ENCODE results near the gene AMIGO3.

The AMIGO3 gene

DNA sequence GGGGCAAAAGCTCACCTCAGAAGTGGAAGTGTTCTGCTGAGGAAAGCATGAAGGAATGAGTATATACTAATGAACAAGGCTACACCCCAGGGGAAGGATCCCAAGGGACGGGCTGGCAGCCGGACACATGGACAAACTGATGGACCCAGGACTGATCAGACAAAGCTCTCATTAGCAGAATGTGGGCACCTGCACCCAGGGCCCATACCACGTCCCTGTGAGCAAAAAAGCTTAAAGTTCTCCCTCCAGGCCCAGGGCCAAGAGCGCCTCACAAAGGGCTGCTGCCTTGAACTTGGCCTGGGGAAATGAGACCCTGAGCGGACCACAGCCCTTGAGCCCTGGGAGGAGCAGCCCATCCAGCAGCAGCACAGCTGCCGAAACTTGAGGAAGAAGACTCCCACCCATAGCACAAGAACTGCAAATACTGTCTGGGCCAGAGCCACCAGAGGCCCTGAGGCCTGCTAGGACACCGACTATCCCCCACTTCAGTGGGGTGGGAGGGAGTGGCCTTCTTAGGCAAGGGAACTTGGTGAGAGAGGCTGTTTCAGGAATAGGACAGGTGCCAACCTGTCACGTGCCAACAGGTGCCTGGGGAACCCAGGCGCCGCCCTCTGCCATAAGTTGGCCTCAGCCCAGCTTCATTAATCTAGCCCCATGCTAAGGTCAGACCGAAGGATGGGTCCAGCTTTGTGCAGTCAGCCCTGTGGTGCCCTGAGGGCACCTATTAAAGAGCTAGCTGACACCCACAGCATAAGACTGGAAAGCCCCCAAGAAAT, 6.6 kb upstream of the AMIGO3 start:
- no peak for DNase-seq (ENCODE audit: low read depth in 2 of 2, low spot score in 1 of 2)

- no peak for DNase-seq (ENCODE audit: low read depth in 2 of 2, low spot score in 1 of 2)
Observed at GRCh38 chr3:49724586-49724985, 5.1 kb upstream of the AMIGO3 start.

GRCh38 chr3:49723628-49724551, 4.4 kb upstream of the AMIGO3 start, which contains the start of gene GMPPB:
Gene GMPPB, minus strand, starts transcription at chr3:49723951. Its CDS starts 225 bp downstream, at chr3:49723726.
- peak; percentile 75 to 87 for DNase-seq (ENCODE audit: low read depth in 2 of 2, low spot score in 1 of 2)

- DNase-seq (ENCODE audit: low read depth in 2 of 2, low spot score in 1 of 2), result peak in 1 of 2 donors; percentile 27
Observed at GRCh38 chr3:49723296-49723627, 3.8 kb upstream of the AMIGO3 start.

- DNase-seq (ENCODE audit: low read depth in 2 of 2, low spot score in 1 of 2), result no peak
Observed at GRCh38 chr3:49722896-49723295, 3.4 kb upstream of the AMIGO3 start.

GRCh38 chr3:49721896-49722781, 2.7 kb upstream of the AMIGO3 start:
- no peak for DNase-seq (ENCODE audit: low read depth in 2 of 2, low spot score in 1 of 2)

- no peak for DNase-seq (ENCODE audit: low read depth in 2 of 2, low spot score in 1 of 2)
Observed at GRCh38 chr3:49721596-49721895, 2.1 kb upstream of the AMIGO3 start.

DNA sequence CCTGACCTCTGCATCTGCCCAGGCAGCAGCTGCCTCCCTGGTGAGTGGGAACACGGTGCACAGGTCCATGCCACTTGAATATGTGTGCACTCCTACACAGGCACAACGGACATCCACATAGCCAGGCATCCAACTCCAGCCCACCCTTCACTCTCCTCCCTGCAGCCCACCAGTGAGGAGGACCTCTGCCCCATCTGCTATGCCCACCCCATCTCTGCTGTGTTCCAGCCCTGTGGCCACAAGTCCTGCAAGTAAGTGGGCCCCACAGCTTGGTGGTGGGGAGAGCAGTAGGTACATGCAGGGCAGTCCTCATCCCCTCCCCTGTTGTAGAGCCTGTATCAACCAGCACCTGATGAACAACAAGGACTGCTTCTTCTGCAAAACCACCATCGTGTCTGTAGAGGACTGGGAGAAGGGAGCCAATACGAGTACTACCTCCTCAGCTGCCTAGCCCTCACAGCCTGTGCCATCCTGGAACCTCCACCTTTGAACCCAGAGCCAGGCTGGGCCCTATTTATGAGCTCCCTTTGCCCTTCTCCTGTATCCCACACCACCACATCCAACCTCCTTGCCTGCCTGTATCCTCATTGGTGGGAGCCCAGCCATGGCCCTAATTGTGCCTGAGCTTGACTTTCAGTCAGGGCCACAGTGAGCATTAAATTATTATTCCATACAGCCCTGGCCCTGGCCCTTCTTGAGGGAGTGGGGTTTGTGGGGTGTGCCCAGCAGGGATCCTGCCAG, 1.5 kb upstream of the AMIGO3 start:
- DNase-seq (ENCODE audit: low read depth in 2 of 2, low spot score in 1 of 2), result no peak

GRCh38 chr3:49718858-49719213, 648 bp downstream of the AMIGO3 start:
- DNase-seq (ENCODE audit: low read depth in 2 of 2, low spot score in 1 of 2), result no peak

DNA sequence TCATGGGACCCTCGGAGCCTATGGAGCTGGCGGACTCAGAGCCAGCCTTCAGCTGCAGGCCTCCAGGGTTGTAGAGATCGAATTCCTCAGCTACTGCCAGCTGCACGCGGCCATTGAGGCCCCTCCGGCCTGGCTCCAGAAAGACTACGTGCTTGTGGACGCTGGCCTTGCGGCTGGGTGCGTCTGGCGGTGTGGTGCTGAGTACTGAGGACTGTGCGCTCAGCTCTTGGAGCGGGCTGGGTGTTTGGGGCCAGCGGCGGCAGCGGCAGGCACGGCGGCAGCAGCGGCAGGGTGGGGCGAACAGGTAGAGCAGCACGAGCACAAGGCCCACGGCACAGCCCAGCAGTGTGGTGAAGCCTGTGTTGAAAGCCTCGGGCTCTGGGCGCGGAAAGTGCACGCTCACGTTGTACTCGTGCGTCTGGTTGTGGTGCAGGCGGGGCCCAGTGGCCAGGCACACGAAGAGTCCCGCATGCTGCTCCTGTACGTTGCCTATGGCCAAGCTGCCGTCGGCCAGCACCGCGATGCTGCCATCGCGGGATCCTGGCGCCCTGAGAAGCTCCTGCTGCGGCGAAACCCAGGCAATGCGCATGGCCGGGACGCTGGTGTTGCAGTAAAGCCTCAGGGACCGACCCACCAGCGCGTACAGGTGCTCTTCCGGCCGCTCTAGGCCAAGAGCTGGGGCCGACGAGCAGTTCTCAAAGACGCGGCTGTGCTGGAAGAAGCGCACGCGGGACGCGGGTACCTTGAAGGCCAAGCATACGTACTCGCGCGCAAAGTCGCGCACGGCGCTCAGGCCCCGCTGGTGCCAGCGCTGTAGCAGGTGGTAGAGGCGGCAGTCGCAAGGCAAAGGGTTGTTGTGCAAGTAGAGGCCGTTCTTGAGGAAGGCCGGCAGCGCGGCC, 1.3 kb downstream of the AMIGO3 start:
- no peak for DNase-seq (ENCODE audit: low read depth in 2 of 2, low spot score in 1 of 2)

GRCh38 chr3:49717211-49717958, 2.1 kb downstream of the AMIGO3 start:
- DNase-seq (ENCODE audit: low read depth in 2 of 2, low spot score in 1 of 2), result no peak

- DNase-seq (ENCODE audit: low read depth in 2 of 2, low spot score in 1 of 2), result no peak
Observed at GRCh38 chr3:49716691-49717210, 2.7 kb downstream of the AMIGO3 start.

- no peak for DNase-seq (ENCODE audit: low read depth in 2 of 2, low spot score in 1 of 2)
Observed at GRCh38 chr3:49716169-49716568, 3.3 kb downstream of the AMIGO3 start.

GRCh38 chr3:49715611-49716121, 3.8 kb downstream of the AMIGO3 start:
- no peak for DNase-seq (ENCODE audit: low read depth in 2 of 2, low spot score in 1 of 2)

- no peak for DNase-seq (ENCODE audit: low read depth in 2 of 2, low spot score in 1 of 2)
Observed at GRCh38 chr3:49714728-49715550, 4.5 kb downstream of the AMIGO3 start.

GRCh38 chr3:49713336-49714105, 6.0 kb downstream of the AMIGO3 start:
- no peak for DNase-seq (ENCODE audit: low read depth in 2 of 2, low spot score in 1 of 2)

All from stimulated activated CD8-positive, alpha-beta memory T cell treated with anti-CD3 and anti-CD28 coated beads, Interleukin-4, amount 100 ng/mL, for 1 hour (primary cell).